Tongue (tissue), 2 donors: Measurements from ENCODE around the gene CHST12. TPM values are rescaled to one million over a fixed set of nuclear protein-coding genes. Genes with fewer than 3 reads are reported as not detected.
A peak's percentile ranks its signal among the peaks of the same experiment; 100 is the strongest.
"Not testable (repeated sequence)": the region's sequence is repeated elsewhere in the genome, so short reads cannot be mapped to it uniquely, and the experiment has no call there.

ENCODE experiments used
- DNase-seq: peaks from one replicate; pipeline ENCODE4 v3.0.0-alpha.2; 2015
- total RNA-seq: library from RNA; depleted of rRNA; stranded (reverse); fragments of >200 nt; gene quantifications from one replicate; pipeline ENCODE4 v1.2.3, GENCODE V29; 2014

CHST12 gene
- total RNA-seq, 1 donor from 2014 or later = 7.4 TPM

DNA sequence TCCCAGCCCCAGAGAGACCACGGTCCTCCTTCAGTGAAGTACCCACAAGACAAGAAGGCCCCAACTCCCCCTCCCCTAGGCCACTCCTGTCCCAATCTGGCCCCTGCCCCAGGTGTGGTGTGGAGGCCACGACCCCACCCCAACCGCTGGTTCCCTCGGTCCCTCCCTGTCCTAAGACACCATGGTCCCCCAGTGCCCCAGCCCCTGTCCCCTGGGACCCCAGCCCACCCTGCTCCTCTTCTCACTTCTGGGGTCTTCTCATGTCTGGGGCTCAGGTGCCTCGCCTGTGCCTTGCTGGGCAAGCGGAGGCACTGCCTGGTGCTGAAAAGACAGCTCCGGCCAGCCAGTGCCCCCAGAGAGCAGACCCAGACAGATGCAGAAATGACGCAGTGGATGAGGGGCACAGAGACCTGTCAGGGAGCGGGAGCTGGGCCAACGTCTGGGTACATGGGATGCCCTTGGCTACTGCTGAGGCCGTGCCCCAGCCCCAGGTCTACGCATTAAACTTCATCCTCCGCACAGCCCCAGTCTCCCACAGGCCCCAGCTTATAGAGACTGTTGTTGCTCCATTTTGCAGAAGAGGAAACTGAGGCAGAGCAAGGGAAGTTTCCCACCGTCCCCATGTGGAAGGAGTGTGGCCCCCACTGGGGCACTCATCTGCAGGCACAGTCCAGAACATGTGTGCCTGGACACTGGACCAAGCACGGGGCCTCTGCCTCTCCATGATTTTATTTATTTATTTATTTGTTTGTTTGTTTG is 58.0 kb downstream of the CHST12 start:
- no peak for DNase-seq

- DNase-seq = no peak
Observed at GRCh38 chr7:2462731-2463130, 59.3 kb downstream of the CHST12 start.

DNA sequence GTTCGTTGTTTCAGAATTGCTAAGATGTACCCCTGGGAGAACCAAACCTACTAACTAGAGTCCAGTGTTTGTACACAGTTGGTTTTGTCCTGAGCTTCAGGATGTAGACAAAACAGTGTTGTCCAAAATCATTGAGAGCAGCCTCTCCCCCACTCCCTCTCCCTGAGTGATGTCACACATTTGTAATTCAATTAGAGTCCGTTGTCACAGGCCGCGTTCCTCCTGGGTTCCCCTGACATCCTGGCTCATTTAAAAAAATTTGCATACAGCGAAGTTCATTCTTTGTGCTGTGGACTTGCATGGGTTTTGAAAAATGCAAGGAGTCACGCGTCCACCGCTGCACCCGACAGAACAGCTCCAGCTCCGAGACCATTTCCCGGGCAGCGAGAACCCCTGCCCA is 62.5 kb downstream of the CHST12 start:
- DNase-seq = no peak

DNA sequence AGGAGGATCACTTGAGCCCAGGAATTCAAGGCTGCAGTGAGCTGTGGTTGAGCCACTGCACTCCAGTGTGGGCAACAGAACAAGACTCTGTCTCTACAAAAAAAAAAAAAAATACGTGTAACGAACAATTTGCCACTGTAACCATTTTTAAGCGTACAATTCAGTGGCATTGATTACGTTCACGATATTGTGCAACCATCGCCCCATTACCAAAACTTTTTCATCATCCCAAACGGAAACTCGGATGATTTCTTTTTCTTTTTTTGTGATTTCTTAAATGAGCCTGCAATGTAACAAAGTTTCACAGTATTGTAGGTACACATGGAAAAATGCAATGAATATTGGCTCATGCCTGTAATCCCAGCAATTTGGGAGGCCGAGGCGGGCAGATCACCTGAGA is 63.3 kb downstream of the CHST12 start:
- DNase-seq = no peak

DNA sequence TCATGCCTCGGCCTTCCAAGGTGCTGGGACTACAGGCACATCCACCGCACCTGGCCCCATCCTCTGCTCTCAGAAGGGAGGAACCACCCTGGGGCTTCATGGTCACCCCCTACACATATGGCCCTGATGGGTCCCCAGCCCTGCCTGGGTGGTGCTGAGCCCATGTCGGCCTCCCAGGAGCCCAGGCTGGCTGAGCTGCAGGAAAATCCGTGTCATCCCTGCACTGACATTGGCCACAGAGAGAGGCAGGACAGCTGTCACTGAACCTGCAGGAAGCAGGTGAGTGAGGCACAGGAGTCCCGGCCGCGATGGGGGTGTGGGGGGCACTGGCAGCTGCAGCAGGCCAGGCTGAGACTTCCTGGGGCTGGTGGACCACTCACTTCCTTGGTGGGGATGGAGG is 64.8 kb downstream of the CHST12 start:
- no peak for DNase-seq

- not testable (repeated sequence) for DNase-seq
Observed at GRCh38 chr7:2469460-2470203, 66.2 kb downstream of the CHST12 start.

DNA sequence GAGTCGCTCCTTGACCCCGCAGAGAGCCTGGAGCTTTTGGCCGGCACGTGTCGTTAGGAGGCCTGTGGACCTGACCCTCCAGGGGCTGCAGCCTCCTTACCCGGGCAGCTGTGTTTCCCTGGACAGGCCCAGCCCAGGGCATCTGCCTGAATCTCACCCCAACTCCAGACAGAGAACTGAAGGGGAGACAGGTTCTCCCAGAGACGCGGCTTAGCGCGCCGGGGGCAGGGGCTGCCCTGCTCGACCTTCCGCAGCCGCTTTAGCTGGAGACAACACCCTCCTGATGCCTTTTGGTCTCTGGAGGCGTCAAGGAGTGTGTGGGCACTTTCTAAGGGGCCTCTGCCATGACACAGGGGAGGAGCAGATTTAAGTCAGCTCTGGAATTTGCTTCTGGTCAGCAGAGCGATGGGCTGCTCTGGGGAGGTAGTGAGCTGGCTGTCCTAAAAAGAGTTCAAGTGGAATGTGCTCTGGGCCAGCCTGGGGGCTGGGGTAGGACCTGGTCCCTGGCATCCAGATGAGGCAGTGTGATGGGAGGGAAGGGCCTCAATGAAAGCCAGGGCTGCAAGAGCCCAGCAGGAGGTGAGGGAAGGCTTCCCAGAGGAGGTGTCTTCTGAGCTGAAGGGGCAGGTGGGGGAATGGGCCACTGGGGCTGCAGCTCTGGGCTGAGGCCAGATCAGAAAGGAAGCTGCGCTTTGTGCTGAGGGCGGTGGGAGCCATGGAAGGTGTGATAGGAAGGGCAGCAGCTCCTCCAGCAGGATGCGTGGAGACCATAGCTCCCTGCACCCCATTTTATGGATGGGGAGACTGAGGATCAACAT is 67.0 kb downstream of the CHST12 start:
- DNase-seq = no peak

GRCh38 chr7:2471022-2471329 is 67.6 kb downstream of the CHST12 start:
- DNase-seq = no peak

DNA sequence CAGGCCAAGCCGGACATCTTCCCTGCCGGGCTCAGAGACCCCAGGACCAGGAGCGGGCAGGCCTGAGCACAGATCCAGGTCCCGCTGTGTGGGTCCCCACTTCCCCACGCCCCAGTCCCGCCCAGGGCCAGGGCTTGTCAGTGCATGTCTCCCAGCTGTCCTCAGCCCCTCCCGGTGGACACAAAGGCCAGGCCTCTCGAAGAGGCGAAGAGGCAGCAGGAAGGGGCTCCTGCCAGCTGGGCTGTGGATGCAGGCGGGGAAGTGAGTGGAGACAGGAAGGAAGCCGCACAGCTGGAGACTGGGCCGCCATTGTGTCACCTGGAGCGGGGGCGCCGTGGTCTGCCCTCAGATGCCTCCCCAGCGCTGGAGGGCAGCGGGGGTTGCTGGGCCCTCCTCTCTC is 68.0 kb downstream of the CHST12 start:
- peak; percentile 82 for DNase-seq

DNA sequence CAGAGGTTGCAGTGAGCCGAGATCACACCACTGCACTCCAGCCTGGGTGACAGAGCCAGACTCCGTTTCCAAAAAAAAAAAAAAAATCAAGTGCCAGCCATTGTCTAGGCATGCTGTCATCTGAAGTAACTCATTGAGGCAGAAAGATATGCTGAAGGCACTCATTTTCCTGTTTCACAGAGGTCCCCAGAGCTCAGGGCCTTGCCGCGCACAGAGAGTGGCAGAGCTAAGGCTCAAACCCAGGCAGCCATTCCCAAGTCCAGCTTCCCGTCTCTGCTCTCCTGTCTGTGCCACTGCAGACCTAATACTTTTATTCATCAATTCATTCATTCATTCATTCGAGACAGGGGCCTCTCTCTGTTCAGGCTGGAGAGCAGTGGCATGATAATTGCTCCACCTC is 69.3 kb downstream of the CHST12 start:
- DNase-seq = no peak

GRCh38 chr7:2473496-2474180 is 70.2 kb downstream of the CHST12 start:
- DNase-seq = no peak

- no peak for DNase-seq
Observed at GRCh38 chr7:2474224-2474623, 70.8 kb downstream of the CHST12 start.

DNA sequence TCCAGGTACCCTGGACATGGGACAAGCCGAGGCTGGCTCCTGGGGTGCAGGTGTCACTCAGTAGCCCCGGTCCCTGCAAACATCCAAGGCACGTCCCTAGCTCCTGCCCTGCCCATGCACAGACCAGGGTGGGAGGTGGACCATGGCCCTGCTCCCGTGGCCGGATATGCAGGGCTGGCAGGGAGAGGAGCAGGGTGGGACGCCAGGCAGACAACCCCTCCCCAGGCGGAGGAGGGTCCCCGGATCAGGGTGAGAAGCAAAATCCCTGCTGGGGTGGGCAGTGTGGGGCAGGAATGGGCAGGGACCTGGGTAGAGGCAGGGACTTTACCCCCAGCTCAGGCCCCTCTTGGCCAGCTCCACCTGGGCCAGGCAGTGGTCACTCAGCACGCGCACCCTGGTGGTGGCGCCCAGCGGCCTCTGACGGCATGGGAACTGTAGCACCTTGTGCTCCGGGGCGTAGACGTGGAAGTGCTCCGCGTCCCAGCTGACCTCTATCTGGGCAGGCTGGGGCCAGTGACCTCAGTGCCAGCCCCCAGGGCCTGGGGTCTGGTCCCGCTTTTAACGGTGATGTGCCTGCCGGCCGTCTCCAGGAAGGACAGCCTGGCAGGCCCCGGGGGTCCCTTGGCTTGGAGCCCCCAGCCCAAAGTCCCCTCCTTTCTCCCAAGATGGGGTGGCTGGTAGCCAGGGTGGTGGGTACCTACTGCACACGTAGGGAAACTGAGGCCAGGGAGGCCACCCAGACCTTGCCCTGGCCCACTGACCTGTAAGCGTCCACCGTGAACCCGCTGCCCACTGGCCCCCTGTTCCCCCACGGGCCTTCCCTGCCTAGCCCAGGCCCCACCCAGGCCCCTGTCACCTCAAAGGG is 71.6 kb downstream of the CHST12 start:
- no peak for DNase-seq

- no peak for DNase-seq
Observed at GRCh38 chr7:2475678-2476015, 72.2 kb downstream of the CHST12 start.

GRCh38 chr7:2476298-2476697 is 72.9 kb downstream of the CHST12 start, which contains the start of gene GRIFIN:
TSS of gene GRIFIN (minus strand) at chr7:2476398. CDS start at chr7:2476383, 15 bp downstream.
- no peak for DNase-seq

- no peak for DNase-seq
Observed at GRCh38 chr7:2476776-2477446, 73.5 kb downstream of the CHST12 start.

DNA sequence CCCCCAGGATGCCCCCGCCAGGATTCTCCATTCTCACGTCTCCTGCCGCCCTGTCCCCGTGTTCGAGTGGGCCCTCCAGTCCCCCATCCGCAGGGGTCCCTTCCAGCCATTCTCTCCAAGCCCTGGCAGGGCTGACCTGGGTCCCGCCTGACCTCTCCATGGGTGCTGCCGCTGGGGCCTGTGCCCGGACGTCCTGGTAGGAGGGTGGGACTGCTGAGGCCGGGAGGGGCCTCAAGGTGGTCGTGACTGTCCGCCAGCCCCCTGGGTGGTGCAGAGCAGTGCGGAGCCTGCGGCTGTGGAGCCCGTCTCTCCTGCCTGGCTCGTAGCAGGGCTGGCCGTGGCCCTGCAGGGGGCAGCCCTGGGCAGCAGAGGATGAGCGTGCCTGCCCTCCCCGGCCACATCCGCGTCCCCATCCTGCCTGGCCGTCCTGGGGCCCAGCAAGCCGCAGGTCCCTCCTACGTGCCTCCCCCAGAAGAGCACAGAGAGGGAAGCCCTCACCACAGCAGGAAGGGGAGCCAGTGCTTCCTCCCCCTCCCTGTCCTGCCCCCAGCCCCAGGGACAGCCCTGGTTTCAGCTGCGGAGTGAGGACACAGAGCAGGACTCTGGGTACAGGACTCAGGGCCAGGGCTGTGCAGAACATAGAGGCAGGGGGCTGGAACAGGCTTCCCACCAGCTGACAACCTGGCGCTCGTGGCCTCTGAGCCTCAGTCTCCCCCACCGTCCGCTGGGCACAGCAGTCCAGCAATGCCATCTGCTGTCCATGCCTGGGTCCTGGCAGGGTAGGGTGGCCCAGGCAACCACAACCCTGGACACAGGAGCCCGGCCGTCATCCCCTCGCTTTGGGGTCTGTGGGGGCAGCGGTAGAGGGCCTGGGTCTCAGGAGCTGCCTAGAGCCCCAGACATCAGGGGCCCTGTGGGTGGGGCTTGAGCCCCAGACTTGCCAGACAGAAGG is 74.3 kb downstream of the CHST12 start:
- DNase-seq = peak; percentile 78

- peak; percentile 54 for DNase-seq
Observed at GRCh38 chr7:2478399-2478785, 75.0 kb downstream of the CHST12 start.

- DNase-seq = no peak
Observed at GRCh38 chr7:2478800-2479199, 75.4 kb downstream of the CHST12 start.
